Middle frontal gyrus (tissue), 1 donor: ENCODE data around the gene ALDH3A2.

Source experiments
- DNase-seq: peaks from one replicate; pipeline ENCODE4 v3.0.0-alpha.2; 2015; ENCODE audit warnings: low spot score; ENCODE audit errors: extremely low spot score

ALDH3A2 gene

DNA sequence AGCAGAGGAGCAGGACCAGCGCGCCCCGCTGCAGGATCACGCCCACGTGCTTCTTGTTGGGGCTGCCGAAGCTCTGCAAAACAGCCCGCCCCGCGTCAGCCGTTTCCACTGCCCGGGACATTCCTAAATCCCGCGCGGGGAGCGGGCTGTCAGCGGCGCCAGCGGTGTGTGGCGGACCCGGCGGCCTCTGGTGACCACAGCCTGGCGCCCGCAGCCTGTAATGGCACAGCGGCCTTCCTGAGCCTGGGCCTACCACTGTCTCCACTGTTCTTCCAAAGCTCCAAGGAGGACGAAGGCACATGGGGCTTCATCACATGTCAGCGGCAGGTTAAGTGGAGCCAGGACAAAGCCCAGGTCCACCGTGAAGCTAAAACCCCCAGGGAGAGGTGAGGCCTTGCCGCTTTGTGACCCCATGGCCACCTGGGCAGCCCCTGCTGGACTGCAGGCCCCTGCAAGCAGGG is 65.4 kb downstream of the ALDH3A2 start:
- DNase-seq = no peak

DNA sequence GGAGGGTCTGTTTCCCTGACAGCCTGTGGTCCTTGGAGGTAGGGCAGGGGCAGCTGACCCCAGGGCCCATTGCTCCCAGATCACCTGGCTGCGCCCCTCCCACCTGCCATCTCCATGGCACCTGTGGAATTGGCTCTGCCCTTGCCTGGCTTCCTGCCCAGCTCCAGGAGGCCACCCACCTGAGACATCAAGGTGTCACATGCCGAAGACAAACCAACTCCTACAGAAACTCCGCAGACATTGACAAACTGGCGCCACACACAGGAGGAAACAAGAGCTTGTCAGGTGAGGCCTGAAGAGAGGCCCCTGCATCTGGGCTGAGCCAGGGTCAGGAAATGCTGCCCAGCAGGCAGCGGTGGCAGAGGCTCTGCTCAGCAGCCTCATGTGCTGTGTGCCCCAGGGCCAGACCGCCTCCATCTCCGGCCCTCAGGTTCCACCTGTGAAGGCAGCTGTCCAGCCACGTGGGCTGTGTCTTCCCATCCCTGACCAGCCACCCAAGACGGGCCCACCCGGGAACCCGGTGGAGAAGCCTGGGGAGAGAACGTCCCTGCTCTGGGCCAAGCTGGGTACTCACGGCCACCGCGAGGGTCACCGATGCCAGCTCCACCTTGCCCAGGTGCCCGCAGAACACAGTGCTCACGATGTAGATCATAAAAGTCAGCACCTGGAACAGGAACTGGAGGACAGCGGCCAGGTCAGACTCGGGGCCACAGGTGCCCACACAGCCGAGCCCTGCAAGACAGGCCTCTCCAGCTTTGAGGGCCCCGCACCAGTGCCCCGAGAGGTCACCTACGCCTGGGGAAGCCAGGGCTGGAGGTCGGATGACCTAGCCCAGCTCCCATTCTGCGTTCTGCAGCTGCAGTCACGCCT is 66.2 kb downstream of the ALDH3A2 start:
- no peak for DNase-seq

DNA sequence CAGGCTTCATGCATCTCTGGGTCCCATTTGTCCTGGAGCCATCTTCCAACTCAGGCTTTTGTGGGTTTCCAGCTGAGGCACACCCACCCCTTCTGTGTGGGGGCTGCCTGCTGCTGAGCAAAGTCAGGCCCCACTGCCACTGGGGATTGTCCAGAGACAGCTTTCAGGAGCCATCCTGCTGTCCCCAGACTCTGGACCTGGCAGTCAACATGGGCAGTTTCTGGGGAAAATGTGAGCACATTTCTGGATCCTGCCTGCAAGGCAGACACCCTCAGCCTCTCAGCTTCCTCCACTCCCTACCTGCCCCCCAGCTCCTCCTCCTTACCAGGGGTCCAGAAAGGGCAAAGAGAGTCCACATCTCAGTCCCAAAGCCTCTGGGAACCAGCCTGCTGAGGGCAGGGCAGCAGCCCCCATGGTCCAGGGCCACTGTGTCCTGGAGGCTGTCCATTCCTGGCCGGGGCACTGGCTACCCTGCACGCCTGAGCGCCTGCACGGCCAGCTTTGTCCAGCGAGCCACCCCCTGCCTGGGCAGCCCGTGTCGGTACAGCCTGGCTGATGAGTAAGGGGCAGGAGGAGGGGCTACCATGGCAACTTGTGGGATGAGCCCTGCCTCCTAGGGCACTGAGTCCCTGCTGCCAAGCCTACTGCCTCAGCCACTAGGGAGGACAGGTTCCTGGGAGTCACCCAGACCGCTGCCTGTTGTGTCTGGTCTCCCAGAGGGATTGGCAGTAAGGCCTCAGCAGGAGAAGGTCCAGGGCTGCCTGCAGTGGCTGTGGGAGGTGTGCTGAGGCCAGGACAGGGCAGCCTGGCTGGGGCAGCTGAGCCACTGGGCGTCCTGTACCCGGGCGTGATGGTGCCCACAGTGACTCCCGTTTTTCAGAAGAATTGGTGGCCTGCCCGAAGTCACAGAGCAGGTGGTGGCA is 67.8 kb downstream of the ALDH3A2 start, which contains the start of gene SLC47A2:
SLC47A2 (minus strand) TSS at position 477 of the 923 bp plus-strand sequence; CDS start at position 448, 29 bp downstream.
- no peak for DNase-seq

DNA sequence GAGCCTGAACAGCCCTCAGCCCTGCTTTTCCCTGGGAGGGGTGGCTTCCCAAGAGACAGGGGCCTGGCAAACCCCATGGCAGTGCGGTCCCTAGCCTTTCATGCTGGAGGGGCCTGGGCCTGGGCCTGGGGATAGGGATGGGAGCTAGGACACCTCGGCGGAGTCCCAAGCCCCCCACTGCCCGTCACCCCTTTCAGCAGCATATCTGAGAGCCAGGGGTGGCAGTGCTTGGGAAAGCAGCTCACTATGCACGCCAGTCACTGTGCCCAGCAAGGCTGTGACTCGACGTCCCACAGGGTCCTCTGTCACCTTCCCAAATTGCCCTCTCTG is 68.4 kb downstream of the ALDH3A2 start:
- DNase-seq = no peak

DNA sequence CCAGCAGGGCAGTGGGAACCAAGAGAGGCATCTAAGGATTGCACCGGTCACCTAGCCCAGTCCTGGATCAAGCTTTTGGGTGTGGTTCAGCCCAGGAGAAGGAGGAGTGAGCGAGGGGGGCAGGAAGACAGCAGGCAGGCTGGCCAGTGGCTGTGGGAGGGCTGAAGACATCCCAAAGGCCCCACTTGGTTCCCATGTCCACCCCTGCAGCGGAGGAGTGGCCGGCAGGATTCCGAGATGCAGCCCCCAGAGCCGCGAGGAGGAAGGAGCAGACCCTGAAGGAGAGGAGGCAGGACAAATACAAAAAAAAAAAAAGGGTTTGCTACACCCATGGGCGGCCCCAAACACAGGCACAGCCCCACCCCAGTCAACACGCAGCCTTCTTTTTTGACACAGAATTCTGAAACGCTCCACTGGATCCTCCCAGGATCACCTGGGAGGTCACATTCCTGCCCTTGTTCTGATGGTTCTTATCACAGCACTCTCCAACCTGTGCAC is 68.9 kb downstream of the ALDH3A2 start:
- DNase-seq = no peak

DNA sequence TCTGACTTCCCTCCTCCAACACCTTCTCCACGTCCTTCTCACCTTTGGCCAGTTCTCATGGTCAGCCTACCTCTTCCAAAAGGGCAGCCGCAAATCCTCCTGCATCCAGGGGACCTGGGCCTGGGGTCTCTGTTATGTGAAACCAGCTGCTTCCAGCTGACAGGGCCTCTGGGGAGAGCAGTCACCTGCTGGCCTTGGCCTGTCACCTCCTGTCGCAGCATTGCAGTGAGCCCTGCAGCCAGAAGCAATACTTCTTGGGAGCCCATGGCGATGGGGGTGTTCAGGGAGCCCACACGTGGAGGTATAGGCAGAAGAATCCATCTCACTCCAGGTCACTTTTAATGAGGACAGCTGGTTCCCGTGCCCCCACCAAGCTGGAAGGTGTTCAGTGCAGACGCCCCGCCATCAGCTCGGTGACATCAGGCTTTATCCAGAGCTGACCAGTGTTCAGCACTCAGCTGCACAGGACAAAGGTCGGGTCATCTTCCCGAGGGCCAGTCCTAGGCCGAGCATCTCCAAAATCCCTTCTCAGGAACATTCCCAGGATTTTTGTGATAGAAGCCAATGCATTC is 69.6 kb downstream of the ALDH3A2 start:
- no peak for DNase-seq

DNA sequence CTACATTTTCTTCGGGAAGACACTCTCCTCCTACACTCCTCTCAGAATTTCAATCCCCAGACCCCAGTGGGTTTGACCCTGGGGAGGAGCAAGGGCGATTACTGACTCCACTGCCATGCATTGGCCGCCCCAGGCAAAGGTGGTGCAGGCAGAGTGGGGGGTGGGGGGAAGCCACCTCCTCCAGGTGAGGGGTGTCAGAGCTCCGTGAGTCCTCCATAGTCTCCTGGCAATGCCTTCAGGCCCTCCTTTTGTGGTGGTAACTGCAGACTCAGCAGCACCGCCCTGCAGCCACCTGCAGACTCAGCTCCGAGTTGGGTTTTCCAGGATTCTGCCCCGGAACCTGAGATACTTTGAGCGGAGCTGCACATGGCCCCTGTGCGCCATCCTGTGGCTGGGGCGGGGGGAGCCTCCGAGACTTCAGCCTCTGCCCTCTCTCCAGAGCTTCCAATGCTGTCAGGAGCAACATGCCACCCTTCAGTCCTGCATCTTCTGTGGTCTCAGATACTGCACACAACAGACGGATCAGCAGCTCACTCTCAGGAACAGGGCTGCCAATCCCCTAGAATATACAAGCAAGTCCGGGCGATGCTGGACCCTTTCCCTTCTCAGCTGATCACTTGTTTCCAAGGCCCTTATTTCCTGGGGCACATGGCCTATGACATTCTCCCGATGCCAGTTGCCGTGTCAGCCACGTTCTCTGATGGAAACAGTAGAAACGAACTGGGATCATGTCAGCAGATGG is 70.2 kb downstream of the ALDH3A2 start:
- no peak for DNase-seq

DNA sequence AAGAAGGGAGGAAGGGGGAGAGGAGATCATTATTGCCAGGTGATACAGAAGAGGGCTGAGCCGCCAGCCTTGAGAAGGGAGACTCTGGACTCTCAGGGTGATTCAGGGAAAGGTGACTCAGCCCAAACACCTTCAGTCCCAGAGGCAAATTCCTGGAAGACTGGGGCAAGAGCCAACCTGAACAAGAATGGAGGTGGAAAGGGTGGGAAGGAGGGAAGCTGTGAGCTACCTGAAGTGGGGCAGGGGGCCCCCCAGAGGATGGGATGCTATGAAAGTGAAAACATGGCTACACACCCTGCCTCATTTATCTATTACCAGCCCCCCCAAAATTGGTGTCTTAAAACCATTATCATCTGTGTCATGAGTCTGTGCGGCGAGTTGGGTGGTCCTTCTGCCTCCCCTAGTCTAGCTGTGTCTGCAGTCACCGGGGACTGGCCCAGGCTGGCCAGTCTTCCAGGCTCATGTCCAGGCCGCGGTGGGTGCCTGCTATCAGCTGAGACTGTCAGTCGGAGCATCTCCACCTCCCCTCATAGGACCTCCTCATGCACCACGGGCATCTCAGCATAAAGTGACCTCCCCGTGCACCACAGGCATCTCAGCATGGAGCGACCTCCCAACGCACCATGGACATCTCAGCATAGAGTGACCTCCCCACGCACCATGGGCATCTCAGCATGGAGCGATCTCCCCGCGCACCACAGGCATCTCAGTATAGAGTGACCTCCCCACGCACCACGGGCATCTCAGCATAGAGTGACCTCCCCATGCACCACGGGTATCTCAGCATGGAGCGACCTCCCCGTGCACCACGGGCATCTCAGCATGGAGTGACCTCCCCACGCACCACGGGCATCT is 71.0 kb downstream of the ALDH3A2 start:
- no peak for DNase-seq

DNA sequence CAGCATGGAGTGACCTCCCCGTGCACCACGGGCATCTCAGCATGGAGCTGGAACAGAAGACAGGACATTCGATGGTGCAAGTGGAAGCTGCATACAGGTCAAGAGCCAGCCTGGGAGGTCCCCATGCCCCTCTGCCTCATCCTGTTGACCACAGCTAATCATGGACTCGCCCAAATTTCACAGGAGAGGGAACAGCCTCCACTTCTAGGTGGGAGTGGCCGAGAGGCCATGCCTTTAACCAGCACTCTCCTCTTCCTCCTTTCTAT is 71.6 kb downstream of the ALDH3A2 start:
- DNase-seq = no peak

DNA sequence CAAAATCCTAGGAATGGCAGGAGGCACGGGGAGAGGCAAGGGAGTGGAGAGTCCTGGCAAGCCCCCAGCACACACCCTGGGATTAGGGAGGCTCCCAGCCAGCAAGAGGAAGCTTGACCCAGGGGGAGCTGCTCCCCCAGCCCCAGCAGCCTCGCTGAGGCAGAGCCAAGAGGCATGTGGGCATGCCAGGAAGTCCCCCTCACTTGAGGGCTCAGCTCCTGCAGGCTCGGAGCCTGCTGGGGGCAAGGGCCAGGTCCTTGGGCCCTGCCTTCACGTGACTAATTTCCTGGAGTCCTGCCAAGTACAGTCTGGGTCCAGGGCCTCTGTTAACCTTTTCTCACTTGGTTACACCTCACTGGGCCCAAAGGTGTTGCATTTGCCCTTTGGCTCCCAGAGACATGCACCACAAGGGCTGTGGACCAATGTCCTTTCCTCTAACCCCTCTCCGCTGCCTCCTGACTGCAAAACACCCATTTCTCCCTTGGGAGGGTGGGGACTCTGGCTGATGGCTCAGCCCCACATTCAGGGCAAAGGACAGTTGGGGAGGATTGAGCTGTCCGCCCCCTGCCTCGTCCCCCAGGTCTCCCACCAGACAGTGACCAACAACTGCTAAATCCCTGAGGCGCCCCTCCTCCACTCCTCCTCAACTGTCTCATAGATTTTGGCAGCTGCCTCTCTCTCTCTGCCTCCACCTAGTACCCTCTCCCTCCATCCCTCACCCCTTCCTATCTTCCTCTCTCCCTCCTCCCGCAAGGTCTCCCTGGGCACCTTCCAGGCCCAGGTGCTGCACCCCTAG is 72.3 kb downstream of the ALDH3A2 start:
- DNase-seq = no peak

DNA sequence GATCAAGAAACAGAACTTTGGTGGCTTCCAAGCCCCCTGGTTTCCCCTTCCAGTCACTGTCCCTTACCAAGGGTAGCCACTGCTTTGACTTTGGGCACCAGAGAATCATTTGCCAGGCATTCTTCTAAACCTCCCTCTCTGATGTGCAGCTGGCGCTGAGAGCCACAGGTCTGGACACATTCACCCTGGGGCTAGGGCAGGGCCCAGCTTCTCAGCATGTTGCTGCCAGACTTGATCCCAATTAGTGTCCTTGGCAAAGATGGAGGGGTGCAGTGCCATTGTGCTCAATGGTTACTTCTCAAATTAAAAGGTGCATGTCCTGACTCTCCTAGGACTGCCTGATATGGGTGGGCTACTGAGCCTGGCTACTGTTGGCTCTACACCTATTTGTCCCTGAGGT is 75.4 kb downstream of the ALDH3A2 start:
- no peak for DNase-seq

DNA sequence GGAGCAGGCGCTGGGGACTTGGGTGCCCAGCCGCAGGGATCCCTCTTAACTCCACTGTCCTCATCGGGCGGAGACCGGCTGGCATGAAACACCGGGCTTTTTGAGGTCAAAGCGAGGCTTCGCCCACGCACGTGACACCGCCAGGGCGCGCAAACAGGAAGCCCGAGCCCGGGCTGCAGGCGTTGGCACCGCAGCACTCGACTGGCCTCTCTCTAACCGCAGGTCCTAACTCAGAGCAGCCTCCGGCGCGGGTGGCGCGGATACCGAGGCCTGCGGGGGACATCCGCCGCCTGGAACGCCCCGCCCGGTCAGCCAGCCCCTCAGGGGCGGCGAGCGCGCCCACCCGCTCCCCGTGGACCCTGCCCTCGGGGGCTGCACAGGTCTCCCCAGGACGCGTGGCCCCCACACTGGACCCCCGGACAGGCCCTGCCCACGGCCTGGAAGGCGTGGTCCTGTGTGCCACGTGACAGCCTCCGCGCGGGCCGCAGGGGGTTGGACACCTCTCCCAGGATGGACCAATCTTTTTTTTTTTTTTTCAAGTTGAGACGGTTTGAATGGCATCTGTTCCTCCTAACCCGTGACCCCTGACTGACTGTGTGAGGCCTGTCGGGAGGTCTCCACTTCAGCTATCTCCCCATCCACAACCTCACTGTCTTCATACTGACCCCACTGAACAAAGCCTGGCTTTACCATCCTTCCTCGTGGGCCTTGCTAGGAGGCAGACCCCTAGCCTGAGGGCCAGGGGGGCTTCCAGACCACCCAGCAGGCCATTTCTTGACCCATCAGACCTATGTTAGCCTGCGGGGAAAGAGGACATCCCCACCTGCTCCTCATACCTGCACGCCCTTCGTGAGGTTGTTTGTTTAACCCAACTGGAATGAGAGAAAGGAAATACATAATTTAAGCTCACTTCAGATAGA is 76.2 kb downstream of the ALDH3A2 start:
- no peak for DNase-seq

DNA sequence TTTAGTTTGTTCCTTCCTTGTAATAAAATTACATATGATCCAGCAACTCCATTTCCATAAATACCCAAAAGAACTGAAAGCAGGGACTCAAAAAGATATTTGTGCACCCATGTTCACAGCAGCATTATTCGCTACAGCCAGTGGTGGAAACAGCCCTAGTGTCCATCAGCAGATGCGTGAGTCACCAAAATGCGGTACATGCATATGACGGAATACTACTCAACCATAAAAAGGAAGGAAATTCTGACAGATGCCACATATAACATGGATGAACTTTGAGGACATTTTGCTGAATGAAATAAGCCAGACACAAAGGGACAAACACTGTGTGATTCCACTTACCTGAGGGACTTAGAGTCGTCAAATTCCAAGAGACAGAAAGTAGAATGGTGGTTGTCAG is 76.9 kb downstream of the ALDH3A2 start:
- DNase-seq = no peak

DNA sequence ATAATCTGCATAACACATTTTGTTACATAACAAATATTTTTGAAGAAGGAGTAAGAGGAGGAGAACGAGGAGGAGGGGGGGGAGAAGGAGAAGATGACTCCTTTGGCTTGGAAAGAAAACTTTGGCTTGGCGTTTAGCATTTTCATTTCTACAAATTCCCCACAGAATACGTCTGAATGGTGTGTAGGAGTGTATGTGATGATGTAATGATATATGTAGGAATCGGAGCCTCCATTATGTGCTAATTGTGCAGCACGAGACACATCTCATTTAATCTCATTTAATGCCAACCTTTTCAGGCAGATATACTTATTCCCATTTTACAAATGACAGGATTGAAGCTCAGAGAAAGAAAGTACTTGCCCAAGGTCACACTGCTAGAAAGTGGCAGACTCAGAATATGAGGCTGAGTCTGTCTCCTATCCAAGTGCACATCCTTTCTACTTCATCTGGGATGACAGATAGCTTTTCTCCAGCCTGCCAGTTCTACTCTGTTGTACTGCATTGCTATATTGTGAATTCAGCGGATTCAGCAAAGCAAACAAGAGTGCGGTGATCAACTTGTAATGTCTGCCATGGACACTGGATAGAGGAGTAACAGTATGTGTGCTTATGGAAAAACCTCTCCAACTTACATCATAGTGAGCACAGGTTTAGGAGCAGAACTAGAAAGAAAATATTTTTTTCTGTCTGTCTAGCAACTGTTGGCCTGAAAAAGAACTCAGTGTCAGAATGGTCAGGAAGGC is 78.3 kb downstream of the ALDH3A2 start:
- DNase-seq = no peak
